ENCODE data around the gene DAB2IP.

The DAB2IP gene

GRCh38 chr9:121779381-121780117 is 128.1 kb downstream of the DAB2IP start:
- TF ChIP-seq CTCF (IDR thresholded peaks at IDR 0.05; ENCODE audit: extremely low read depth, insufficient read depth, missing control alignments): no peak
- DNase-seq (ENCODE audit: low spot score): no peak
- in situ Hi-C loops (cut with MboI; ENCODE audit: low pct_unique_long_range_greater_than_20kb, low sequenced_read_pairs, unreplicated experiment): no loop called here

- no peak for TF ChIP-seq CTCF (IDR thresholded peaks at IDR 0.05; ENCODE audit: extremely low read depth, insufficient read depth, missing control alignments)
- no peak for DNase-seq (ENCODE audit: low spot score)
- in situ Hi-C loops (cut with MboI; ENCODE audit: low pct_unique_long_range_greater_than_20kb, low sequenced_read_pairs, unreplicated experiment): no loop called here
Measured at GRCh38 chr9:121780177-121781040, 129.0 kb downstream of the DAB2IP start.

GRCh38 chr9:121781145-121781548 is 129.7 kb downstream of the DAB2IP start:
- no peak for TF ChIP-seq CTCF (IDR thresholded peaks at IDR 0.05; ENCODE audit: extremely low read depth, insufficient read depth, missing control alignments)
- in situ Hi-C loops (cut with MboI; ENCODE audit: low pct_unique_long_range_greater_than_20kb, low sequenced_read_pairs, unreplicated experiment): no loop called here
- no peak for DNase-seq (ENCODE audit: low spot score)

DNA sequence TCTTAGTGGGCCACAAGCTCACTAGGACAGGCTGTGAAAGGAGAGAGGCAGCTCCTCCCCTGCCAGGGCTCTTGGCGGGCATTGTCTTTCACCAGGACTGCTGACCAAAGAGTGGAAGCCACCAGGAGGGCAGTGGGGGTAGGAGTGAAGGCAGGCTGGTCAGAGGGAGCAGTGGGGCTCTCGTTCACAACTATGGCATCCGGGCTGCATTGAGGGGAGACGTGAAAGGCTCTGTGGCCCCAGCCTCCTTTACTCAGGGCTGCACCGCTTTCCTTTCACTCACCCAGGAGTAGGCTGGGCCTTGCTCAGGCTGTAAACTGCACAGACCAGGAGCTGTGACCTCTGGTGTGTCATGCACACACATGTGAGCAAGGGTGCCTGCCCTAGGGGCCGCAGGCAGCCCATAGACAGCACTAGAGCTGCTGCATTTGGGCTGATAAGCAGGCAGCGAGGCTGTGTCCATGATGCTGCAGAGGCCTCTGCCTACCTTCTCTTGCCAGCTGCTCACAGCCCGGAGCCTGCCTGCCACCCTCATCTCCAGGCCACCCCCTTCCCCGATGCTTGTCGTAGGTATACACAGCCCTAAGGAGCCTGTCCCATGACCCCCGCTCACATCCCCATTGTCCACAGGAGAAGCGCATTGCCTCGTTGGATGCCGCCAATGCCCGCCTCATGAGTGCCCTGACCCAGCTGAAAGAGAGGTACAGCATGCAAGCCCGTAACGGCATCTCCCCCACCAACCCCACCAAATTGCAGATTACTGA is 130.4 kb downstream of the DAB2IP start:
- no peak for TF ChIP-seq CTCF (IDR thresholded peaks at IDR 0.05; ENCODE audit: extremely low read depth, insufficient read depth, missing control alignments)
- in situ Hi-C loops (cut with MboI; ENCODE audit: low pct_unique_long_range_greater_than_20kb, low sequenced_read_pairs, unreplicated experiment): no loop called here

GRCh38 chr9:121782514-121783110 is 131.2 kb downstream of the DAB2IP start:
- in situ Hi-C loops (cut with MboI; ENCODE audit: low pct_unique_long_range_greater_than_20kb, low sequenced_read_pairs, unreplicated experiment): no loop called here
- no peak for DNase-seq (ENCODE audit: low spot score)

More for the DNA sequence above, 130.4 kb downstream of the DAB2IP start:
- DNase-seq (ENCODE audit: low spot score): no peak

More at GRCh38 chr9:121782514-121783110, 131.2 kb downstream of the DAB2IP start:
- no peak for TF ChIP-seq CTCF (IDR thresholded peaks at IDR 0.05; ENCODE audit: extremely low read depth, insufficient read depth, missing control alignments)

Measured in GM13977 (cell line).